Activated effector memory CD4-positive, alpha-beta T cell treated with Interleukin-2 at 50 U/mL for 16 hours (primary cell): Measurements from ENCODE around the gene PUS7.
"Not testable (repeated sequence)": the region's sequence is repeated elsewhere in the genome, so short reads cannot be mapped to it uniquely, and the experiment has no call there.

Source experiments
- DNase-seq: peaks from one replicate; pipeline ENCODE4 v3.0.0-alpha.2; 2020

Gene PUS7, protein sequence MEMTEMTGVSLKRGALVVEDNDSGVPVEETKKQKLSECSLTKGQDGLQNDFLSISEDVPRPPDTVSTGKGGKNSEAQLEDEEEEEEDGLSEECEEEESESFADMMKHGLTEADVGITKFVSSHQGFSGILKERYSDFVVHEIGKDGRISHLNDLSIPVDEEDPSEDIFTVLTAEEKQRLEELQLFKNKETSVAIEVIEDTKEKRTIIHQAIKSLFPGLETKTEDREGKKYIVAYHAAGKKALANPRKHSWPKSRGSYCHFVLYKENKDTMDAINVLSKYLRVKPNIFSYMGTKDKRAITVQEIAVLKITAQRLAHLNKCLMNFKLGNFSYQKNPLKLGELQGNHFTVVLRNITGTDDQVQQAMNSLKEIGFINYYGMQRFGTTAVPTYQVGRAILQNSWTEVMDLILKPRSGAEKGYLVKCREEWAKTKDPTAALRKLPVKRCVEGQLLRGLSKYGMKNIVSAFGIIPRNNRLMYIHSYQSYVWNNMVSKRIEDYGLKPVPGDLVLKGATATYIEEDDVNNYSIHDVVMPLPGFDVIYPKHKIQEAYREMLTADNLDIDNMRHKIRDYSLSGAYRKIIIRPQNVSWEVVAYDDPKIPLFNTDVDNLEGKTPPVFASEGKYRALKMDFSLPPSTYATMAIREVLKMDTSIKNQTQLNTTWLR

DNA sequence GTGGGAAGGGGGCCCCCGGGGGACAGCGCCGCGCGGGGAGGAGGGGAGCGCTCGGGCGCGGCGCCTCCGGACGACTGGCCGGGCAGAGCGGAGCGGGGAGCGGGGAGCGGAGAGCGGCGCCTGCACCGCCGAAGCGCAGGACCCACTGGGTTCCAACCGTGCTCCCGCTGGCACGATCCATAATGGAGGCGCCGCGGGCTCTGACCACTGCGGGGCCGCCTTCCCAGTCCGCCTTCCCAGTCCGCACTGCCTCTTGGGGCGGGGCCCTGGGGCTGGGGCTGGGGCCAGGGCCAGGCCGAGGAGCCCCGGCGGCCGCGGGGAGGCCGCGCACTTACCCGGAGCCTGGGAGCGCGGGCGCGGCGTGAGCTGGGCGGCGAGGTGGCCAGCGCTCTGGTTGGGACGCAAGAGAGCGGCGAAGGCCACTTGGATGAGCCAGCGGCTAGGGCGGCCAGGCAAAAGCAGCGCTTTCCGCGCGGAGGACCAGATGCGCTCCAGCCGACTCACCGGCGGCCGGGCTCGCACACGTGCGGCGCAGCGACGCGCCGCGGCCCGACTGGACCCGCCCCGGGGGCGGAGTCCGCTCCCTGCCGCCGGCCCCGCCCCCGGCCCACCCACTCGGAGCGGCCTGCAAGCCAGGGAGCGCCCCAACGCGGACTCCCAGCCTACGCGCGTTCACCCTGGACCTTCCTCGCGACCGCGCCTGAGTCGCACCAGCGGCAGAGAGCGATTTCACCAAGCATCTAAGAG, at the start of gene PUS7:
Gene PUS7, minus strand, starts transcription at position 555 of the 747 bp plus-strand sequence. CDS start 13,759 bp downstream, outside the sequence.
- DNase-seq, result peak; percentile 77

DNA sequence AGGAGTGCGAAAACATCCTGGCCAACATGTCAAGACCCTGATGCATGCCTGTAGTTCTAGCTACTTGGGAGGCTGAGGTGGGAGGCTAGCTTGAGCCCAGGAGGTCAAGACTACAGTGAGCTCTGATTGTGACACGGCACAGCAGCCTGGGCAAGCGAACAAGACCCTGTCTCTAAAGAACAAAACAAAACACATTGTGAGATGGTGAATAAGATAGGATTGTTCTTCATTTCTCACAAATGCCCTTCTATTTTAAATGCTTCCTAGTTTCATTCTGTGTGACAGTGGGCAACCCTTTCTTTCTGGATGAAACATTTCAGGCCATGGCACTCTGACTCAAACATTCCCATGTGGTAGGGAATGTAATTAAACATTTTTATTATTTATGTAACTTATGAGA, 45.8 kb upstream of the PUS7 start:
- no peak for DNase-seq

- no peak for DNase-seq
Observed at GRCh38 chr7:105567024-105567423, 45.0 kb upstream of the PUS7 start.

GRCh38 chr7:105565190-105565589, 43.1 kb upstream of the PUS7 start:
- no peak for DNase-seq

- DNase-seq, result no peak
Observed at GRCh38 chr7:105559926-105560325, 37.9 kb upstream of the PUS7 start.

DNA sequence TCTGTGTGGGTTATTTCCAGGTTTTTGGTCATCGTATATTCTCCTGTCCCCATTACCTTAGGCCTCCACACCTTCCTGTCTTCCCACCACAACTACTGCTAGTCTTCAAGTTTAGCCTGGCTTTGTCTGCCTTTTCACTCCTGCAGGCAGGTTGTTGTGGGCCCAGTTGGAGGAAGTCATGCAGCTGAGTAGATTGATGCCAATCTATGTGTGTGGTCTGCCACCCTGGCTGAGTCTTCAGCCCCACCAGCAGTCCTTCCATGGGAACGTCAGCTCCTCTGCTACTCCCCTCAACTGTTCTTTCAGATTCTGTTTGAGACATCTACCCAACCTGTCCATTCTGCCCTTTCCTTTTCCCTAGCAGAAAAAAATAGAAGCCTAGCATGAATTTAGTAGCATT, 16.3 kb upstream of the PUS7 start:
- DNase-seq, result no peak

- DNase-seq, result no peak
Observed at GRCh38 chr7:105532709-105533460, 10.8 kb upstream of the PUS7 start.

DNA sequence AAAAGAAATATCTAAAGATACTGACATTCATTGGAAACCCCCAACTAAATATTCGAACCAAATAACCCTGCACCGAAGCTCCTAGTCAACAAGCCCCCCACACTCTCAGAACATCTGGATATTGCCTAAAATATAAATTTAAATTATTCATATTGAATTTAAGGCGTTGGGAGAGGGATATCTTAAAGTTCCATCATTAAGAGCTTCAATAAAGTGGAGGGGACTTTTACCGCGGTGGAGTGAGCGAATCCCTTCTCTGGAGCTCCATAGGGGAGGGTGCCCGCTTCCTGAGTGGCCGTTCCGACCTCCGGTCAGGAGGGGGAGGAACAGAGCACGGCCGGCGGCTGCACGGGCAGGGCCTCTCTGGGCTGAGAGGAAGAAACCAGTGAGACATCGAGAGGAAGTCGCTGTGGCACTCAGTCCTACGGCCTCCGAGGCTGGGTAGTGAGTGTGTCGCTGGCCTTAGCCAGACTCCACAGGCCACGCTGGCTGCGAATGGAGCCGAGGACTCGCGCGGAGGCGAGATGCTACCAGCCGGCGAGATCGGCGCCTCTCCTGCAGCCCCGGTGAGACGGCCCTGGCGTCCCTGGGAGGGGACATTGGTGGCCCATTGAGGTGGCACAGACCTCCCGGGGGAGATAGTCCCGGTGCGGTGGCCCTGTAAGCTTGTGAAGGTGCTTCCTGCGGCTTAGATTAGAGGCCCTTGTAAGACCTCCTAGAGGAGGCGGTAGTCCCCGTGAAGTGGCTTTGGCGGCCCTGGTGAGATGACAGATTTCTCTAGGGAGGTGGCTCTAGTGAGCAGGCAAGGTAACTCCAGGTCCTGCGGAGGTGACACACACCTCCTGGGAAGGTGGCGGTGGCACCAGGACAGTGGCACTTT, 10.0 kb upstream of the PUS7 start, which contains the start of gene RINT1:
Gene RINT1, plus strand, starts transcription at position 410 of the 880 bp plus-strand sequence. Its CDS starts 115 bp downstream, at position 525.
- DNase-seq, result peak; percentile 86

DNA sequence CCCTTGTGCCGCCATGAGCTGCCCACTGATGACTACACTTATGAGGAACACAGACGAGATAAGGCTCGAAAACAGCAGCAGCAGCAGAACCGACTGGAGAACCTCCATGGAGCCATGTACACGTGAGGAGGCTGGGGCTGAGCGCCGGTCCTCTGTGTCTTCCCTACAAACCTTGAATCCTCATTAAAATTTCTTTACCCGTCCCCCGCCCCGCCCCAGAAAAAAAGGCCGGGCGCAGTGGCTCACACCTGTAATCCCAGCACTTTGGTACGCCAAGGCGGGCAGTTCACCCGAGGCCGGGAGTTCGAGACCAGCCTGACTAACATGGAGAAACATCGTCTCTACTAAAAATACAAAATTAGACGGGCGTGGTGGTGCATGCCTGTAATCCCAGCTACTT, 8.5 kb upstream of the PUS7 start:
- DNase-seq, result no peak

- no peak for DNase-seq
Observed at GRCh38 chr7:105530126-105530525, 8.1 kb upstream of the PUS7 start.

GRCh38 chr7:105527737-105528136, 5.7 kb upstream of the PUS7 start:
- not testable (repeated sequence) for DNase-seq

GRCh38 chr7:105524840-105525239, 2.8 kb upstream of the PUS7 start:
- no peak for DNase-seq

DNA sequence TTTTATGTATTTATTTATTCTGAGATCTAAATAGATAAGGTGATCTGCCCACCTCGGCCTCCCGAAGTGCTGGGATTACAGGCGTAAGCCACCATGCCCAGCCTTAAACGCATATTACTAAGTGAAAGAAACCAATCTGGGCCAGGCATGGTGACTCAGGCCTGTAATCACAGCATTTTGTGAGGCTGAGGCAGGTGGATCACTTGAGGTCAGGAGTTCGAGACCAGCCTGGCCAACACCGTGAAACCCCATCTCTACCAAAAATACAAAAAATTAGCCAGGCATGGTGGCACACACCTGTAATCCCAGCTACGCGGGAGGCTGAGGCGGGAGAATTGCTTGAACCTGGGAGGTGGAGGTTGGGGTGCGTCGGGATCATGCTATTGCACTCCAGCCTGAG, 2.4 kb upstream of the PUS7 start:
- not testable (repeated sequence) for DNase-seq

DNA sequence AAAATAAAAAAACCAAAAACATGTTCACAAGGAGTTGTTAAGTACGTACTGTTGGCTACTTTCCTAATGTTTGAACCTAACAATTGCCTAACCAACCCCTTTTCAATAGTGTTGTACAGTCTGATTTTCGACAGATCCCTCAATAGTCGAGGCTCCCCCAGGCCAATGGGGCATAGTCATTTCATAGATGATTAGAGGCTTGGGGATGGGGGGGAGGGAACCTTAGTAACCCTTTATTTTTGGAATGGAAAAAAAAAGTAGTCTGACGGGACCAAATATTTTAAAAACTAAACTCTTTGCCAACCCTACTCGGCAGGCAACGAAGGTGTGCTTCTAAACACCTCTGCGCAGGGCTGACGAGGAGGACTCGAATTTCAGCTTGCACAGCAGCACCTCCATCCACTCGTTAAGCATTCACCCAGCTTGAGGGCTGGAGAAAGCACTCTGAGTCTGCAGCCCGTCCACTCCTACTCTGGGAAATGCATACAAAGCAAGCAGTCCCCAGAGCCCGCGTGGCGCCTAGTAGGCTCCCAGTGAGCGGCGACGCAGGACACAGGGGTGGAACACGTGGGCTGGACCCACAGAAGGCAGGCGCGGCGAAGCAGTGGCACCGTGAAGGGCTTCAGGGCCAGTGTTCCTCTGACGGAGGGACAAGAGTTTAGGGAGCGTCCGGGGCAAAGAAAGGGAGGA, 899 bp downstream of the PUS7 start:
- peak; percentile 16 for DNase-seq

DNA sequence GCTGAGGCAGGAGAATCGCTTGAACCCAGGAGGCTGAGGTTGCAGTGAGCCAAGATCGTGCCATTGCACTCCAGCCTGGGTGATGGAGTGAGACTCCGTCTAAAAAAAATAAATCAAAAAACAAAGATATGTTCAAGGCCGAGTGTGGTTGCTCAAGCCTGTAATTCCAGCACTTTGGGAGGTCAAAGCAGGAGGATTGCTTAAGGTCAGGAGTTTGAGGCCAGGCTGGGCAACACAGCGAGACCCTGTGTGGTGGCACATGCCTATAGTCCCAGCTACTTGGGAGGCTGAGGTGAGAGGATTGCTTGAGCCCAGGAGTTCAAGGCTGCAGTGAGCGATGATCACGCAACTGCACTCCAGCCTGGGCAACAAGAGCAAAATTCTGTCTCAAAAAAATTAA, 1.5 kb downstream of the PUS7 start:
- DNase-seq, result not testable (repeated sequence)

DNA sequence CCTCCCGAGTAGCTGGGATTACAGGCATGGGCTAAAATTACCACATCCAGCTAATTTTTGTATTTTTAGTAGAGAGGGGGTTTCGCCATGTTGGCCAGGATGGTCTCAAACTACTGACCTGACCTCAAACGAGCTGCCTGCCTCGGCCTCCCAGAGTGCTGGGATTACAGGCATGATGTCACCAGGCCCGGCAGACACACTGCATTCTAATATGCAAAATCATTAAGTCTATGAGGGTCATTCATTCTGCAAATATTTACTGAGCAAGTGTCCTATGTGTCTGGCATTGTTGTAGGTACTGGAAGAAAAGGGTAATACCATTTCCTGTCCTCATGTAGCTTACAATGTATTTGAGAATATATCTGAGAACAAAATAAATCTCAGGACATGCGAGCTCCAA, 2.7 kb downstream of the PUS7 start:
- no peak for DNase-seq

DNA sequence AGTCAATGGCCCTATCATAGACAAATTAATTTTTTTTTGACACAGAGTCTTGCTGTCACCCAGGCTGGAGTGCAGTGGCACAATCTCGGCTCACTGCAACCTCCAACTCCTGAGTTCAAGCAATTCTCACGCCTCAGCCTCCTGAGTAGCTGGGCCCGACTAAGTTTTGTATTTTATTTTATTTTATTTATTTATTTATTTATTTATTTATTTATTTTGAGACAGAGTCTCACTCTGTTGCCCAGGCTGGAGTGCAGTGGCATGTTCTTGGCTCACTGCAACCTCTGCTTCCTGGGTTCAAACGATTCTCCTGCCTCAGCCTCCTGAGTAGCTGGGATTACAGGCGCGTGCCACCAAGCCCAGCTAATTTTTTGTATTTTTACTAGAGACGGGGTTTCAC, 6.5 kb downstream of the PUS7 start:
- not testable (repeated sequence) for DNase-seq

- DNase-seq, result no peak
Observed at GRCh38 chr7:105512926-105513526, 9.0 kb downstream of the PUS7 start.

DNA sequence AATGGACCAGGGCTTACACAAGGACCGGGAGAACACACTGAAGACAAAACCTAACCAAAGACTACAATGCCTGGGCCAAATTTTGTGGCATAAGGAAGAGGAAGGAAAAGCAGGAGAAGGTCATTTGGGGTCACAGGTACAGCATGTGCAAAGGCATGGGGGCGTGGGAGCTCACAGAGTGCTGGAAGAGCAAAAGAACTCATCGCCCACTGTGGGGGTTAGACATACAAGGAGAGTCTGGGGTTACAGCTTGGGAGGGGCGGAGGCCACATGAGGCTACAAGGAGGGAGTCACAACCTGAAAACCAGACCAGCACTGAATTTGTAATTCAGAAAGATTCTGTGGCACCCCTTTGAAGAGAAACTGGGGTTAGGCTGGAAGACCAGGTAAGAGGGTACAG, 9.7 kb downstream of the PUS7 start:
- DNase-seq, result no peak

GRCh38 chr7:105502173-105502572, 19.9 kb downstream of the PUS7 start:
- DNase-seq, result no peak

DNA sequence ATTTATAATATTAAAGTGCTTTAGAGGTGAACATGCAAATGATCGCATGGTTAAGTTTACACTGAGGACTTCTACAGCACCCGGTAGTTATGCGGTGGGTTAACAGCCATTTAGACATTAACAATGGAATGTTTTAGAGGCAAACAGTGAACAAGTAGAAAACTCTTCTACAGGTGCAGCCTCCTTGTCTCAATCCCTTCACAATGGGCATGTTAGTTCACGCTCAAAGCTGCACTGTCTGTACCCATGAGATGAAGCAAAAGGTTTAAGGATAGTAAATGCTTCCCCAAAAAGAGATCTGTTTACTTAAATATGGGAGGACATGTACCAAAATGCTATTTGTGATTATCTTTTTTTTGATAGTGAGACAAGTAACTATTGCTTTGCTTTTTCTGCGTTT, 25.1 kb downstream of the PUS7 start:
- no peak for DNase-seq
